GM18868 (cell line): ENCODE data around the gene PLCH1.

Experiments used
- ATAC-seq: cut with Tn5 transposase; IDR thresholded peaks from one replicate; pipeline ENCODE4 v1.9.1; 2021; ENCODE audit warnings: mild to moderate bottlenecking, moderate library complexity; ENCODE audit not compliant: unreplicated experiment

The PLCH1 gene

GRCh38 chr3:155744626-155745324 is at the start of gene PLCH1:
TSS of gene PLCH1 (minus strand) at chr3:155745071. CDS start at chr3:155704224, 40,847 bp downstream.
- peak; percentile 62 for ATAC-seq

GRCh38 chr3:155792532-155792931 is 47.7 kb upstream of the PLCH1 start:
- ATAC-seq, result no peak

- no peak for ATAC-seq
These were observed 46.3 kb upstream of the PLCH1 start for GRCh38 chr3:155791190-155791589.

- no peak for ATAC-seq
These were observed 45.5 kb upstream of the PLCH1 start for GRCh38 chr3:155790272-155790925.

GRCh38 chr3:155785662-155786295 is 40.9 kb upstream of the PLCH1 start:
- ATAC-seq, result no peak

- no peak for ATAC-seq
These were observed 37.6 kb upstream of the PLCH1 start for GRCh38 chr3:155782390-155782953.

GRCh38 chr3:155780291-155780690 is 35.4 kb upstream of the PLCH1 start:
- ATAC-seq, result no peak

- no peak for ATAC-seq
These were observed 33.6 kb upstream of the PLCH1 start for GRCh38 chr3:155778462-155778861.

GRCh38 chr3:155772801-155773200 is 27.9 kb upstream of the PLCH1 start:
- ATAC-seq, result peak; percentile 53

GRCh38 chr3:155771126-155771525 is 26.3 kb upstream of the PLCH1 start:
- ATAC-seq, result no peak

GRCh38 chr3:155766206-155766605 is 21.3 kb upstream of the PLCH1 start:
- ATAC-seq, result peak; percentile 41

- ATAC-seq, result peak; percentile 49
These were observed 19.1 kb upstream of the PLCH1 start for GRCh38 chr3:155763870-155764463.

GRCh38 chr3:155760653-155761052 is 15.8 kb upstream of the PLCH1 start:
- ATAC-seq, result no peak

GRCh38 chr3:155757577-155757976 is 12.7 kb upstream of the PLCH1 start:
- no peak for ATAC-seq

GRCh38 chr3:155753038-155753639 is 8.3 kb upstream of the PLCH1 start:
- ATAC-seq, result peak; percentile 81

- ATAC-seq, result no peak
These were observed 3.9 kb upstream of the PLCH1 start for GRCh38 chr3:155748611-155749365.

GRCh38 chr3:155747946-155748290 is 3.0 kb upstream of the PLCH1 start:
- ATAC-seq, result no peak

- no peak for ATAC-seq
These were observed 2.5 kb upstream of the PLCH1 start for GRCh38 chr3:155747286-155747945.

GRCh38 chr3:155746703-155747102 is 1.8 kb upstream of the PLCH1 start:
- ATAC-seq, result no peak
